Measurements from ENCODE around the gene CACNA2D3. TPM values are rescaled to one million over a fixed set of nuclear protein-coding genes. Genes with fewer than 3 reads are reported as not detected.
"Not testable (repeated sequence)": the region's sequence is repeated elsewhere in the genome, so short reads cannot be mapped to it uniquely, and the experiment has no call there.

Gene CACNA2D3
- total RNA-seq, 1 donor from 2014 or later: 21.2 TPM

DNA sequence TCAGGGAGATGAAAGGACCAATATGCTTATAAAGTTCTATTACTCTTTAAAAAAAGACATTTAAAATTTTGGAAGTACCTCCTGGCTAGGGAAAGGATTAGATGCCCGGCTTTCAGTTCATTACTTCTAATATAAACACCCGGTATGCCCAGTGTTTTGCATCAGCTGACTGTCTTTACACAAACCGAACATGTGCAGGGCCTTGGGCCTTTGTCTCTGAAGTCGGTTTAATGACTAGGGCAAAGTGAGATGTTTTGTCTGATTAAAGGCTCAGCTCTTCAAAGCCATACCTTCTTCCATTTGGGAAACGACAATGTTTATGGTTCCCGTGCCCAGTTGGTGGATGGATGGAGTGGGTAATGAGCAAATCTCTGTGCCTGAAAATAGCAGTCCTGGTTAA is 984.8 kb downstream of the CACNA2D3 start:
- Histone ChIP-seq H3K4me1 (no peaks in the 10 kb centered on the region), H3K36me3 (no peaks in the 10 kb centered on the region), H3K4me3 (no peak overlapping the region), H3K9me3 (replicated peaks) (no peaks in the 10 kb centered on the region), H3K27ac (replicated peaks) (no peak overlapping the region), H3K27me3 (ENCODE audit: low read depth) (peaks cover 5% of the 10 kb centered on the region)
- DNase-seq: no peak
- TF ChIP-seq, protein P1, sequence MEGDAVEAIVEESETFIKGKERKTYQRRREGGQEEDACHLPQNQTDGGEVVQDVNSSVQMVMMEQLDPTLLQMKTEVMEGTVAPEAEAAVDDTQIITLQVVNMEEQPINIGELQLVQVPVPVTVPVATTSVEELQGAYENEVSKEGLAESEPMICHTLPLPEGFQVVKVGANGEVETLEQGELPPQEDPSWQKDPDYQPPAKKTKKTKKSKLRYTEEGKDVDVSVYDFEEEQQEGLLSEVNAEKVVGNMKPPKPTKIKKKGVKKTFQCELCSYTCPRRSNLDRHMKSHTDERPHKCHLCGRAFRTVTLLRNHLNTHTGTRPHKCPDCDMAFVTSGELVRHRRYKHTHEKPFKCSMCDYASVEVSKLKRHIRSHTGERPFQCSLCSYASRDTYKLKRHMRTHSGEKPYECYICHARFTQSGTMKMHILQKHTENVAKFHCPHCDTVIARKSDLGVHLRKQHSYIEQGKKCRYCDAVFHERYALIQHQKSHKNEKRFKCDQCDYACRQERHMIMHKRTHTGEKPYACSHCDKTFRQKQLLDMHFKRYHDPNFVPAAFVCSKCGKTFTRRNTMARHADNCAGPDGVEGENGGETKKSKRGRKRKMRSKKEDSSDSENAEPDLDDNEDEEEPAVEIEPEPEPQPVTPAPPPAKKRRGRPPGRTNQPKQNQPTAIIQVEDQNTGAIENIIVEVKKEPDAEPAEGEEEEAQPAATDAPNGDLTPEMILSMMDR (IDR thresholded peaks at IDR 0.05; ENCODE audit: borderline replicate concordance): no peak
- intact Hi-C loops (cut with micrococcal nuclease): no loop called here

DNA sequence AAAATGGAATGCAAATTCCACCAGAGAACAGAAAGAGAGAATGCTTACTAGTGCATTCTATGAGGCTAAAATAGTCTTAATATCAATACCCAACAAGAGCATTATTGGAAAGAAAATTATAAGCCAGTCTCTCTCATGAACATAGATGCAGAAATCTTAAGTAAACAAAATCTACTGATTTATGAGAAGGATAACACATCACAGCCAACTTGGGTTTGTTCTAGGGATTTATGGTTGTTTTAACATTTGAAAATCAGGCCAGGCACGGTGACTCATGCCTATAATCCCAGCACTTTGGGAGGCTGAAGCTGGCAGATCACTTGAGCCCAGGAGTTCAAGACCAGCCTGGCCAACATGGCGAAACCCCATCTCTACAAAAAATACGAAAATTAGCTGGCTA is 989.6 kb downstream of the CACNA2D3 start:
- H3K27ac ChIP-seq (replicated peaks); H3K36me3 ChIP-seq; H3K4me3 ChIP-seq; DNase-seq; H3K27me3 ChIP-seq (ENCODE audit: low read depth); H3K9me3 ChIP-seq (replicated peaks); H3K4me1 ChIP-seq; intact Hi-C loops (cut with micrococcal nuclease): not testable (repeated sequence)

DNA sequence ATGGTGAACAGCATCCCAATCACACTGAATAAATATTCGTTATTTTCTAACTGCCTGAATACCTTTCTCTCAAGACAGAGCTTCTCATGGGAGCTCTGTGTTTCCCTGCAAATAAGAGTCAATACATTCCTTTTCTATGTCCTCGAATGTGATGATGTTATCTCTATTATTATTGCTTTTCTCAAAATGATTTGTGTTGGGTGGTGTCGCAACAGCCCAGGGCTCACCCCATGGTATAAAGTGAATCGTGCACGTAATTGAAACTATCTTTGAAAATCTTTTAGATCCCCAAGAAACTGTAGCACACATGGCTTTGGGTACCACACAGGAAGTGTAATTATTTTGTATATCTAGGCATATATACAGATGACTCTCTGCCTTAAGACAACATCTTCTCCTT is 996.1 kb downstream of the CACNA2D3 start:
- Histone ChIP-seq H3K27me3 (ENCODE audit: low read depth) (peaks cover 18% of the 10 kb centered on the region), H3K36me3 (no peaks in the 10 kb centered on the region), H3K4me1 (no peaks in the 10 kb centered on the region), H3K9me3 (replicated peaks) (no peaks in the 10 kb centered on the region), H3K27ac (replicated peaks) (no peak overlapping the region), H3K4me3 (no peak overlapping the region)
- no peak for DNase-seq
- intact Hi-C loops (cut with micrococcal nuclease): no loop called here
- TF ChIP-seq, protein P1 (IDR thresholded peaks at IDR 0.05; ENCODE audit: borderline replicate concordance): no peak

DNA sequence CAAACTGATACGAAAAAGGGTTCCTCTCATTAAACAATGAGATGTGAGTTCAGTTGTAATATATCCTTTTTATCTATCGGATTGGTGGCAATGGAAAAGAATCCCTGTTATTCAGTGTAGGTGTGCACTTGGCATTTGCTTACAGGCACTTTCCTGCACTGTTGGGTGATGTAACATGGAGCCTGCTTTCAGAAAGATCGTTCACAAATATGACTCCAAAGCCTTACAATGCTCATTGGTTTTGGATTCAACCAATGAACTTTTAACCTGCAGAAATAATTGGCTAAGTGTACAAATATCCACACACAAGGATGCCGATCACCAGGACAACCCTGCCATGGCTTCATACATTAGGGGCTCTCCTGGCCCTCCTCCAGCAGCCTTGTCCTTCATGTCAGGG is 996.9 kb downstream of the CACNA2D3 start:
- H3K27ac ChIP-seq (replicated peaks): no peak overlapping the region
- H3K4me3 ChIP-seq: no peak overlapping the region
- no peaks in the 10 kb centered on the region for H3K36me3 ChIP-seq
- no peak for DNase-seq
- H3K4me1 ChIP-seq: no peaks in the 10 kb centered on the region
- no peaks in the 10 kb centered on the region for H3K9me3 ChIP-seq (replicated peaks)
- intact Hi-C loops (cut with micrococcal nuclease): no loop called here
- TF ChIP-seq, protein P1 (IDR thresholded peaks at IDR 0.05; ENCODE audit: borderline replicate concordance): no peak
- H3K27me3 ChIP-seq (ENCODE audit: low read depth): peaks cover 25% of the 10 kb centered on the region

DNA sequence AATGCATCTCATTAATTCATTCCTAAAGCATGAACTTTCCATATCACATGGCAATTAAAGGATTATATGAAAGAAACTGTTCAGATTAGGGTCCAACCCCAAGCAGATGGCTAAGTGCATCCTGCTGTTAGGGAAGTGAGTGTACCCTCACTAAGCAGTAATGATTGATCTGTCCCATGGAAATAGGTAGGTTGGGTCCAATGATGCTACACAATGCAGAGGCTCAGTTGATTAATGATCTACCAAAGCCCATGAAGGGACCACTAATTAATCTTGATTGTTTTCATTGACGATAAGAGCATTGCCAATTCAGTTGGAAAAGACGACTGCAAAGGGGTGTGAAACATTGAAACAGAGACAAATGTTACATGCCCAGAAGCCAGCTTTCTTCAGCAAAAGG is 1000.0 kb downstream of the CACNA2D3 start:
- H3K4me1 ChIP-seq: no peaks in the 10 kb centered on the region
- H3K9me3 ChIP-seq (replicated peaks): no peaks in the 10 kb centered on the region
- intact Hi-C loops (cut with micrococcal nuclease): no loop called here
- DNase-seq: no peak
- no peak overlapping the region for H3K27ac ChIP-seq (replicated peaks)
- TF ChIP-seq, protein P1 (IDR thresholded peaks at IDR 0.05; ENCODE audit: borderline replicate concordance): no peak
- H3K27me3 ChIP-seq (ENCODE audit: low read depth): peaks cover 46% of the 10 kb centered on the region
- no peak overlapping the region for H3K4me3 ChIP-seq
- no peaks in the 10 kb centered on the region for H3K36me3 ChIP-seq

Other genes with a start within 250 kb of the CACNA2D3 start
- 33.2 TPM for gene ACTR8, start 240.4 kb upstream of the CACNA2D3 start, total RNA-seq
- gene SELENOK, start 230.7 kb upstream of the CACNA2D3 start, total RNA-seq: 126 TPM